GM23338 (cell line): Measurements from ENCODE around the gene KRTAP12-1. TPM values are rescaled to one million over a fixed set of nuclear protein-coding genes. Genes with fewer than 3 reads are reported as not detected.

Experiments
- ATAC-seq: fragments of 200-7000 bp; cut with Tn5 transposase; 3 replicates; pipeline ENCODE4 v1.9.1; 2020
- DNase-seq: peaks from one replicate; pipeline ENCODE4 v3.0.0-alpha.2; 2015; ENCODE audit warnings: low spot score
- H2AFZ ChIP-seq: fragments of 200-600 bp; sonication (generic); 2 replicates; pipeline ENCODE4 v1.8.0; 2016; ENCODE audit warnings: antibody characterized with exemption, mild to moderate bottlenecking, moderate library complexity
- H3F3A ChIP-seq: fragments of 200-600 bp; sonication (generic); replicated peaks from 2 replicates; pipeline ENCODE4 v1.8.0; 2017; ENCODE audit warnings: antibody characterized with exemption, mixed run types, low read depth
- H3K27ac ChIP-seq: fragments of 200-600 bp; sonication (generic); 2 replicates; pipeline ENCODE4 v1.6.1; 2016; ENCODE audit warnings: low read depth
- H3K27me3 ChIP-seq: fragments of 200-600 bp; sonication (generic); 2 replicates; pipeline ENCODE4 v1.8.0; 2016; ENCODE audit warnings: mild to moderate bottlenecking, mixed run types, moderate library complexity; ENCODE audit not compliant: insufficient read depth
- H3K36me3 ChIP-seq: fragments of 200-600 bp; sonication (generic); 2 replicates; pipeline ENCODE4 v1.8.0; 2016; ENCODE audit warnings: mild to moderate bottlenecking; ENCODE audit not compliant: insufficient read depth
- H3K4me1 ChIP-seq: fragments of 200-600 bp; sonication (generic); 2 replicates; pipeline ENCODE4 v1.8.0; 2016; ENCODE audit warnings: mild to moderate bottlenecking, moderate library complexity; ENCODE audit not compliant: insufficient read depth
- H3K4me2 ChIP-seq: fragments of 200-600 bp; sonication (generic); 2 replicates; pipeline ENCODE4 v1.7.1; 2017; ENCODE audit warnings: mixed run types
- H3K4me3 ChIP-seq: fragments of 200-600 bp; sonication (generic); 2 replicates; pipeline ENCODE4 v1.6.1; 2016; ENCODE audit warnings: mixed run types
- H3K79me2 ChIP-seq: fragments of 200-600 bp; sonication (generic); replicated peaks from 2 replicates; pipeline ENCODE4 v1.8.0; 2017; ENCODE audit warnings: mild to moderate bottlenecking; ENCODE audit not compliant: insufficient read depth
- H3K9me2 ChIP-seq: fragments of 200-600 bp; sonication (generic); 2 replicates; pipeline ENCODE4 v1.8.0; 2017; ENCODE audit not compliant: insufficient read depth
- H4K20me1 ChIP-seq: fragments of 200-600 bp; sonication (generic); replicated peaks from 2 replicates; pipeline ENCODE4 v1.8.0; 2017; ENCODE audit warnings: mild to moderate bottlenecking; ENCODE audit not compliant: insufficient read depth
- H3K27ac Mint-ChIP-seq: 2 replicates; pipeline ENCODE4 v1.8.0; 2020; ENCODE audit warnings: inconsistent platforms, mild to moderate bottlenecking, moderate library complexity, mixed read lengths
- H3K27me3 Mint-ChIP-seq: 3 replicates; pipeline ENCODE4 v1.8.0; 2022; ENCODE audit warnings: low read depth, mild to moderate bottlenecking, moderate library complexity, mixed read lengths, inconsistent platforms; ENCODE audit not compliant: insufficient read depth, poor library complexity
- H3K36me3 Mint-ChIP-seq: 3 replicates; pipeline ENCODE4 v1.8.0; 2021; ENCODE audit warnings: low read depth, mild to moderate bottlenecking, inconsistent platforms, moderate library complexity, mixed read lengths
- H3K4me1 Mint-ChIP-seq: 3 replicates; pipeline ENCODE4 v1.8.0; 2020; ENCODE audit warnings: mild to moderate bottlenecking, inconsistent platforms, mixed read lengths
- H3K4me3 Mint-ChIP-seq: 3 replicates; pipeline ENCODE4 v1.8.0; 2021; ENCODE audit warnings: moderate library complexity, mild to moderate bottlenecking, inconsistent platforms, mixed read lengths
- H3K9me3 Mint-ChIP-seq: 3 replicates; pipeline ENCODE4 v1.8.0; 2020; ENCODE audit warnings: moderate library complexity, mild to moderate bottlenecking, inconsistent platforms, mixed read lengths
- CREB1 ChIP-seq: fragments of 250-450 bp; sonication (Bioruptor Pico); IDR thresholded peaks from 2 replicates; pipeline ENCODE4 v1.5.0; 2020; ENCODE audit warnings: low read depth, mild to moderate bottlenecking, moderate library complexity
- EZH2 ChIP-seq: fragments of 200-600 bp; sonication (generic); IDR thresholded peaks from one replicate; pipeline ENCODE4 v1.8.0; 2017; ENCODE audit warnings: antibody characterized with exemption, mild to moderate bottlenecking, low read depth; ENCODE audit not compliant: unreplicated experiment
- JUNB ChIP-seq: IDR thresholded peaks from one replicate; pipeline ENCODE4 v1.6.1; 2016; ENCODE audit warnings: antibody characterized with exemption; ENCODE audit not compliant: unreplicated experiment
- NANOG ChIP-seq: IDR thresholded peaks from 2 replicates; pipeline ENCODE4 v1.6.1; 2016; ENCODE audit warnings: antibody characterized with exemption, borderline replicate concordance
- ZNF114 ChIP-seq: fragments of 250-450 bp; sonication (Bioruptor Pico); IDR thresholded peaks from 2 replicates; pipeline ENCODE4 v1.5.0; 2020; ENCODE audit warnings: mild to moderate bottlenecking, moderate library complexity
- ZNF331 ChIP-seq: fragments of 250-450 bp; sonication (Bioruptor Pico); IDR thresholded peaks from 2 replicates; pipeline ENCODE4 v1.5.0; 2020; ENCODE audit warnings: low read depth, mild to moderate bottlenecking, moderate library complexity
- ZNF462 ChIP-seq: fragments of 250-450 bp; sonication (Bioruptor Pico); IDR thresholded peaks from 2 replicates; pipeline ENCODE4 v1.5.0; 2020; ENCODE audit warnings: mild to moderate bottlenecking, moderate library complexity
- polyA plus RNA-seq: library from polyadenylated mRNA; unstranded; fragments of >200 nt; fragmentation: Nextera tagmentation; extraction: Ambion mirVana; gene quantifications from 2 replicates; pipeline ENCODE4 v1.2.1, GENCODE V29; 2016
- total RNA-seq: library from RNA; depleted of rRNA; stranded (reverse); fragments of >200 nt; shearing (Covaris generic); gene quantifications from 2 replicates; pipeline ENCODE4 v1.2.3, GENCODE V29; 2014

KRTAP12-1 gene
- total and polyA plus RNA-seq, 2 experiments from 2014 or later = not detected

DNA sequence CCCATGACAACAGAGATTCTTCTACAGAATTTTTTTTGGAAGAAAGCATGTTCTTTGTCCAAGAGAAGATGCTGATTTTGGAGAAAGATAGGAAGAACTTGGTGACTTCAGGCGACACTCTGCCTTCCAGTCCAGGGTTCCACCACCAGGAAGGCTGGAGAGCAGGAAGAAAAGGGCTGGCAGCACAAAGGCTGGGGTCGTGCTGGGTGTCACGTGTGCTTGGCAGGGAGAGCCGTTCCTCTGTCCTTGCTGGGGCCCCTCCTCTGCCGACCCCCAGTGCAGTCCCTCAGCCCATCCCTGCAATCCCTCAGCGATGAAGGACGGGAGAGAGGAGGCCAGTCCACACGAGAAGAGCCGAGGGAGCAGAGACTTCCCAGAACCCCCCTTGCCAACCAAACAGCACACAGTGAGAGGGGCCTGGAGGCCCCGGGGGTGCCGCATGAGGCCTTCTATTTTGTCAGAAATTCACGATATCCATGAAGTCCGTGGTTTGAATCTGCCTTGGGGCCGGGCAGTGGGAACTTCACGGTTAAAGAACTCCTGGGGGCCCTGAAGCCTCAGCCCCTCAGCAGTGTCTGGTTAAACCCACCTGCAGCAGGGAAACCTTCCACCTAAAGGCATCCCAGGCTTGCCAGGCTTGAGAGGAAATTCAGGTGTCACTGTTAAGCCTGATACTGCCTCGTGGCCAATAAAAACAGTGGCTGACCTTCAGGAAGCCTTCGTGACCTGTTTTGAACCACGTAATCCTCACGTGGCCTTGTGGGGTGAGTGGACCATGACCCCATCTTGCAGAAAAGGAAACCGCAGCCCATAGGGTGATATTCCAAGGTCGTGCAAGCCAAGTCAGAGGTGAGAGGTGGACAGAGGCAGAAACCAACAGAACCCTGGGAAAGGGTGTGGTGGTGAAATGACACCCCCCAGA is 18.4 kb upstream of the KRTAP12-1 start:
- H3K27ac ChIP-seq = no peak overlapping the region
- H2AFZ ChIP-seq = peak overlapping the region; percentile 43; the same call in 1 of the 2 replicates
- H3K4me3 ChIP-seq = no peak overlapping the region
- no peak overlapping the region for H3K4me2 ChIP-seq
- no peaks in the 10 kb centered on the region for H3K9me2 ChIP-seq
- no peak for TF ChIP-seq ZNF331 (CRISPR knock-in tag)
- no peak for TF ChIP-seq CREB1 (CRISPR knock-in tag)
- no peak for TF ChIP-seq ZNF462 (CRISPR knock-in tag)
- TF ChIP-seq EZH2 = no peak
- TF ChIP-seq NANOG = no peak
- no peak for TF ChIP-seq JUNB
- no peak for TF ChIP-seq ZNF114 (CRISPR knock-in tag)
- peaks cover 79% of the 10 kb centered on the region for H3K4me1 Mint-ChIP-seq
- H3K27me3 Mint-ChIP-seq = peaks cover 26% of the 10 kb centered on the region
- DNase-seq (no peak), ATAC-seq (no peak)
- peaks cover 5% of the 10 kb centered on the region; the same call in 1 of the 2 replicates for H3K27me3 ChIP-seq
- H3K79me2 ChIP-seq = no peaks in the 10 kb centered on the region
- peaks cover 2% of the 10 kb centered on the region; the same call in 1 of the 3 replicates for H3K9me3 Mint-ChIP-seq
- no peaks in the 10 kb centered on the region for H4K20me1 ChIP-seq
- H3K36me3 Mint-ChIP-seq = no peaks in the 10 kb centered on the region
- H3K36me3 ChIP-seq = no peaks in the 10 kb centered on the region
- H3K27ac Mint-ChIP-seq = 0 out of 2 replicates have a peak overlapping the region, but pooled peaks have one; percentile 23
- H3K4me1 ChIP-seq = peaks cover 45% of the 10 kb centered on the region
- H3K4me3 Mint-ChIP-seq = no peak overlapping the region
- 0 out of 2 replicates have a peak, but pooled peaks cover 3% of the 10 kb centered on the region for H3F3A ChIP-seq
